GM21717 (cell line): Measurements from ENCODE around the gene GPC5.
"Not testable (repeated sequence)": the region's sequence is repeated elsewhere in the genome, so short reads cannot be mapped to it uniquely, and the experiment has no call there.

Experiments used
- ATAC-seq: cut with Tn5 transposase; IDR thresholded peaks from one replicate; pipeline ENCODE4 v1.9.1; 2021; ENCODE audit warnings: mild to moderate bottlenecking, moderate library complexity; ENCODE audit not compliant: unreplicated experiment

The GPC5 gene

GRCh38 chr13:91824416-91824815, 426.0 kb downstream of the GPC5 start:
- ATAC-seq: no peak

- ATAC-seq: no peak
Observed at GRCh38 chr13:91825516-91825915, 427.1 kb downstream of the GPC5 start.

- ATAC-seq: no peak
Observed at GRCh38 chr13:91836553-91836952, 438.1 kb downstream of the GPC5 start.

- no peak for ATAC-seq
Observed at GRCh38 chr13:91845612-91846011, 447.2 kb downstream of the GPC5 start.

GRCh38 chr13:91863699-91864098, 465.3 kb downstream of the GPC5 start:
- ATAC-seq: no peak

- ATAC-seq: no peak
Observed at GRCh38 chr13:91868351-91868750, 469.9 kb downstream of the GPC5 start.

GRCh38 chr13:91878491-91878890, 480.1 kb downstream of the GPC5 start:
- no peak for ATAC-seq

- no peak for ATAC-seq
Observed at GRCh38 chr13:91879360-91879759, 480.9 kb downstream of the GPC5 start.

- ATAC-seq: no peak
Observed at GRCh38 chr13:91882918-91883317, 484.5 kb downstream of the GPC5 start.

- ATAC-seq: no peak
Observed at GRCh38 chr13:91889641-91890040, 491.2 kb downstream of the GPC5 start.

GRCh38 chr13:91891141-91891540, 492.7 kb downstream of the GPC5 start:
- no peak for ATAC-seq

GRCh38 chr13:91893040-91893439, 494.6 kb downstream of the GPC5 start:
- no peak for ATAC-seq

- ATAC-seq: no peak
Observed at GRCh38 chr13:91894316-91894715, 495.9 kb downstream of the GPC5 start.

- ATAC-seq: no peak
Observed at GRCh38 chr13:91896547-91896946, 498.1 kb downstream of the GPC5 start.

- not testable (repeated sequence) for ATAC-seq
Observed at GRCh38 chr13:91898986-91899385, 500.6 kb downstream of the GPC5 start.

GRCh38 chr13:91902291-91902690, 503.9 kb downstream of the GPC5 start:
- no peak for ATAC-seq

GRCh38 chr13:91904005-91904404, 505.6 kb downstream of the GPC5 start:
- ATAC-seq: peak; percentile 91

- ATAC-seq: peak; percentile 87
Observed at GRCh38 chr13:91904597-91904996, 506.2 kb downstream of the GPC5 start.

GRCh38 chr13:91907398-91907797, 509.0 kb downstream of the GPC5 start:
- no peak for ATAC-seq

- ATAC-seq: no peak
Observed at GRCh38 chr13:91909617-91910016, 511.2 kb downstream of the GPC5 start.

- no peak for ATAC-seq
Observed at GRCh38 chr13:91922969-91923592, 524.7 kb downstream of the GPC5 start.

- no peak for ATAC-seq
Observed at GRCh38 chr13:91930687-91931086, 532.3 kb downstream of the GPC5 start.

GRCh38 chr13:91934354-91934753, 535.9 kb downstream of the GPC5 start:
- no peak for ATAC-seq
